Measurements from ENCODE around the gene SCNN1B. TPM values are rescaled to one million over a fixed set of nuclear protein-coding genes. Genes with fewer than 3 reads are reported as not detected.

Gene SCNN1B
- polyA plus RNA-seq, 1 donor from 2014 or later = not detected

DNA sequence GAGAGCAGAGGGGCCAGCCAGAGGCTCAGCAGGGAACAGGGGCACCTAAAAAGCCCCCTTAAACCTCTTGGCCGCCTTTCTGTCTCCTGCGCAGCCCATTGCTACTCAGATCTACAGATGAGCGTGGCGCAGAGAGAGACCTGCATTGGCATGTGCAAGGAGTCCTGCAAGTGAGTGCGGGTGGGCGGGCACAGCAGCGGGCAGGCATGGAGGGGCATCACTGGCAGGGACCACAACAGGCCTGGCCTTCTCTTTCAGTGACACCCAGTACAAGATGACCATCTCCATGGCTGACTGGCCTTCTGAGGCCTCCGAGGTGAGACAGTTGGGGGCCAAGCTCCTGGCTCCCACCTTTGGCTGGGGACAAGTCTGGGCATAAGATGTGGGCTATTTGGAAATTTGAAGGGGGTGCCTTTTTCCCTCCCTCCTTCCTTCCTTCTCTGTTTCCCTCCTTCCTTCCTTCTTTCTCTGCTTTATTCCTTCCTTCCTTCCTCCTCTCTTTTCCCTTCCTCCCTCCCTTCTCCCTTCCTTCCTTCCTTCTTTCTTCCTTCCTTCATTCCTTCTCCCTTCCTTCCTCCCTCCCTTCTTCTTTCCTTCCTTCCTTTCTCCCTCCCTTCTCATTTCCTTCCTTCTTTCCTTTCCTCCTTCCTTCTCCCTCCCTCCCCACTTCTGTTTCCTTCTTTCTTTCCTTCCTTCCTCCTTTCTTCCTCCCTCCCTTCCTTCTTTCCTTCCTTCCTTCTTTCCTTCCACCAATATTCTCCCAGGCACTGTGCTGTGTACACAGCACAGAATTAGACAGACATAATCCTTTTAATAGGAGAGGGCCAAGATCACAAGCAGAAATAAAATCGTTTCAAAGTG is 75.2 kb downstream of the SCNN1B start:
- Histone ChIP-seq H3K27me3 (ENCODE audit: insufficient read depth, low read depth, low read length) (no peaks in the 10 kb centered on the region), H3K27ac (ENCODE audit: low read length) (no peak overlapping the region), H3F3A (ENCODE audit: insufficient read depth, low read length, poor library complexity, severe bottlenecking) (no peaks in the 10 kb centered on the region), H3K9me2 (ENCODE audit: insufficient read depth, low read length) (no peaks in the 10 kb centered on the region), H3K36me3 (ENCODE audit: insufficient read depth, low read length) (no peaks in the 10 kb centered on the region), H3K4me3 (ENCODE audit: low read length) (no peak overlapping the region), H3K79me2 (replicated peaks; ENCODE audit: insufficient read depth, low read length) (no peaks in the 10 kb centered on the region), H3K9ac (ENCODE audit: low read length) (no peak overlapping the region), H4K20me1 (ENCODE audit: insufficient read depth) (no peaks in the 10 kb centered on the region), H2AFZ (ENCODE audit: low read depth, low read length) (no peak overlapping the region), H3K4me2 (ENCODE audit: low read length) (no peak overlapping the region), H3K9me3 (ENCODE audit: low read length) (no peaks in the 10 kb centered on the region)
- TF ChIP-seq, protein P1, sequence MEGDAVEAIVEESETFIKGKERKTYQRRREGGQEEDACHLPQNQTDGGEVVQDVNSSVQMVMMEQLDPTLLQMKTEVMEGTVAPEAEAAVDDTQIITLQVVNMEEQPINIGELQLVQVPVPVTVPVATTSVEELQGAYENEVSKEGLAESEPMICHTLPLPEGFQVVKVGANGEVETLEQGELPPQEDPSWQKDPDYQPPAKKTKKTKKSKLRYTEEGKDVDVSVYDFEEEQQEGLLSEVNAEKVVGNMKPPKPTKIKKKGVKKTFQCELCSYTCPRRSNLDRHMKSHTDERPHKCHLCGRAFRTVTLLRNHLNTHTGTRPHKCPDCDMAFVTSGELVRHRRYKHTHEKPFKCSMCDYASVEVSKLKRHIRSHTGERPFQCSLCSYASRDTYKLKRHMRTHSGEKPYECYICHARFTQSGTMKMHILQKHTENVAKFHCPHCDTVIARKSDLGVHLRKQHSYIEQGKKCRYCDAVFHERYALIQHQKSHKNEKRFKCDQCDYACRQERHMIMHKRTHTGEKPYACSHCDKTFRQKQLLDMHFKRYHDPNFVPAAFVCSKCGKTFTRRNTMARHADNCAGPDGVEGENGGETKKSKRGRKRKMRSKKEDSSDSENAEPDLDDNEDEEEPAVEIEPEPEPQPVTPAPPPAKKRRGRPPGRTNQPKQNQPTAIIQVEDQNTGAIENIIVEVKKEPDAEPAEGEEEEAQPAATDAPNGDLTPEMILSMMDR (IDR thresholded peaks at IDR 0.05; ENCODE audit: poor library complexity, severe bottlenecking) = no peak
- TF ChIP-seq SMC3 (conservative IDR thresholded peaks at IDR 0.05; ENCODE audit: poor library complexity) = no peak
- no peak for TF ChIP-seq MXI1 (conservative IDR thresholded peaks at IDR 0.05; ENCODE audit: poor library complexity, severe bottlenecking)
- no peak for TF ChIP-seq RAD21 (conservative IDR thresholded peaks at IDR 0.05)
- TF ChIP-seq TAF1 (IDR thresholded peaks at IDR 0.05; ENCODE audit: low read depth) = no peak
- no peak for TF ChIP-seq EZH2 (IDR thresholded peaks at IDR 0.05; ENCODE audit: borderline replicate concordance, insufficient read depth, low read length, poor library complexity, severe bottlenecking)
- TF ChIP-seq, protein P2, sequence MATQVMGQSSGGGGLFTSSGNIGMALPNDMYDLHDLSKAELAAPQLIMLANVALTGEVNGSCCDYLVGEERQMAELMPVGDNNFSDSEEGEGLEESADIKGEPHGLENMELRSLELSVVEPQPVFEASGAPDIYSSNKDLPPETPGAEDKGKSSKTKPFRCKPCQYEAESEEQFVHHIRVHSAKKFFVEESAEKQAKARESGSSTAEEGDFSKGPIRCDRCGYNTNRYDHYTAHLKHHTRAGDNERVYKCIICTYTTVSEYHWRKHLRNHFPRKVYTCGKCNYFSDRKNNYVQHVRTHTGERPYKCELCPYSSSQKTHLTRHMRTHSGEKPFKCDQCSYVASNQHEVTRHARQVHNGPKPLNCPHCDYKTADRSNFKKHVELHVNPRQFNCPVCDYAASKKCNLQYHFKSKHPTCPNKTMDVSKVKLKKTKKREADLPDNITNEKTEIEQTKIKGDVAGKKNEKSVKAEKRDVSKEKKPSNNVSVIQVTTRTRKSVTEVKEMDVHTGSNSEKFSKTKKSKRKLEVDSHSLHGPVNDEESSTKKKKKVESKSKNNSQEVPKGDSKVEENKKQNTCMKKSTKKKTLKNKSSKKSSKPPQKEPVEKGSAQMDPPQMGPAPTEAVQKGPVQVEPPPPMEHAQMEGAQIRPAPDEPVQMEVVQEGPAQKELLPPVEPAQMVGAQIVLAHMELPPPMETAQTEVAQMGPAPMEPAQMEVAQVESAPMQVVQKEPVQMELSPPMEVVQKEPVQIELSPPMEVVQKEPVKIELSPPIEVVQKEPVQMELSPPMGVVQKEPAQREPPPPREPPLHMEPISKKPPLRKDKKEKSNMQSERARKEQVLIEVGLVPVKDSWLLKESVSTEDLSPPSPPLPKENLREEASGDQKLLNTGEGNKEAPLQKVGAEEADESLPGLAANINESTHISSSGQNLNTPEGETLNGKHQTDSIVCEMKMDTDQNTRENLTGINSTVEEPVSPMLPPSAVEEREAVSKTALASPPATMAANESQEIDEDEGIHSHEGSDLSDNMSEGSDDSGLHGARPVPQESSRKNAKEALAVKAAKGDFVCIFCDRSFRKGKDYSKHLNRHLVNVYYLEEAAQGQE (IDR thresholded peaks at IDR 0.05; ENCODE audit: borderline replicate concordance) = no peak
- TF ChIP-seq EP300 (conservative IDR thresholded peaks at IDR 0.05; ENCODE audit: poor library complexity, severe bottlenecking) = no peak
- no peak for TF ChIP-seq POLR2AphosphoS5 (IDR thresholded peaks at IDR 0.05)

- Histone ChIP-seq H3K36me3 (ENCODE audit: insufficient read depth, low read length) (no peaks in the 10 kb centered on the region), H4K20me1 (ENCODE audit: insufficient read depth) (no peaks in the 10 kb centered on the region), H3K9ac (ENCODE audit: low read length) (no peak overlapping the region), H2AFZ (ENCODE audit: low read depth, low read length) (no peak overlapping the region), H3F3A (ENCODE audit: insufficient read depth, low read length, poor library complexity, severe bottlenecking) (no peaks in the 10 kb centered on the region), H3K9me3 (ENCODE audit: low read length) (no peaks in the 10 kb centered on the region), H3K27me3 (ENCODE audit: insufficient read depth, low read depth, low read length) (no peaks in the 10 kb centered on the region), H3K4me3 (ENCODE audit: low read length) (no peak overlapping the region), H3K27ac (ENCODE audit: low read length) (no peak overlapping the region), H3K79me2 (replicated peaks; ENCODE audit: insufficient read depth, low read length) (no peaks in the 10 kb centered on the region), H3K9me2 (ENCODE audit: insufficient read depth, low read length) (no peaks in the 10 kb centered on the region), H3K4me2 (ENCODE audit: low read length) (no peak overlapping the region)
- TF ChIP-seq, protein P2 (IDR thresholded peaks at IDR 0.05; ENCODE audit: borderline replicate concordance) = no peak
- TF ChIP-seq EP300 (conservative IDR thresholded peaks at IDR 0.05; ENCODE audit: poor library complexity, severe bottlenecking) = no peak
- no peak for TF ChIP-seq POLR2AphosphoS5 (IDR thresholded peaks at IDR 0.05)
- no peak for TF ChIP-seq MXI1 (conservative IDR thresholded peaks at IDR 0.05; ENCODE audit: poor library complexity, severe bottlenecking)
- TF ChIP-seq SMC3 (conservative IDR thresholded peaks at IDR 0.05; ENCODE audit: poor library complexity) = no peak
- TF ChIP-seq, protein P1 (IDR thresholded peaks at IDR 0.05; ENCODE audit: poor library complexity, severe bottlenecking) = no peak
- TF ChIP-seq EZH2 (IDR thresholded peaks at IDR 0.05; ENCODE audit: borderline replicate concordance, insufficient read depth, low read length, poor library complexity, severe bottlenecking) = no peak
Measured at GRCh38 chr16:23378256-23378655, 76.2 kb downstream of the SCNN1B start.
